ENCODE results near the gene RFTN2.
"Not testable (repeated sequence)": the region's sequence is repeated elsewhere in the genome, so short reads cannot be mapped to it uniquely, and the experiment has no call there.

Gene RFTN2, protein sequence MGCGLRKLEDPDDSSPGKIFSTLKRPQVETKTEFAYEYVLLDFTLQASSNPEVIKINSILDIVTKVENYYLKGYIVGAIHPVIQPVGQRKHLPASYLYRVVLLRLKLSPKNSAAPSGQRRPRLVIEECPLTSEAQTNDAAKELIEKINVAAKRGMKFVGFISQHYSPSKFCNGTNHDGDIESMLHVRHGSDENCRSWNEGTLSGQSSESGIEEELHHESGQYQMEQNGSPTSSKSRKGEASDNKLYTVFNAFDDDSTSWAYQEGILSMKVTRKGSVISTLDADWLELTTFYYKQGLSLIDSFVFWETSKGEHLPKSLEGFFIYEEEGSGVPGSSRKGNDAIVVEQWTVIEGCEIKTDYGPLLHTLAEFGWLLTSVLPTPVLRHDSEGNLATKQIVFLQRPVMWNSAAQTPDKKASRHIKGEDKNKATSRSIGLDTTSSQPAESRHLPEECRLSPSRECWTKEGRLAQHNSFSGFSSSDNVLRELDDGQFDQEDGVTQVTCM

DNA sequence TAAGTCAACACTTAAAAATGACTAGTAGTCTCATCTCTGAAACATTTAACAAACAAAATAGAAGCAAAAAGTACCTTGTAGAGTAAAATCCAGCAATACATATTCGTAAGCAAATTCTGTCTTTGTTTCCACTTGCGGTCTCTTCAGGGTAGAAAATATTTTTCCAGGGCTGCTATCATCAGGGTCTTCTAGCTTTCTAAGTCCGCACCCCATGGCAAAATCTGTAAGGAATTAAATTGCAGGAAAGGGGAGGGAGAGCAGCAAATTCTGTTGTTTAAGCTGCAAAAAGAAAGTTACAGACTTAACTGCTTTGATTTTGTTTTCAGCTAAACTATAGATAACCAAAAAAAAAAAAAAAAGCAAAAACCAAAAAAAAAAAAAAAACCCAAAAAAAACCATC is at the start of gene RFTN2:
Gene RFTN2 (minus strand): TSS at position 342 of the 400 bp plus-strand sequence. CDS start 129 bp downstream, at position 213.
- Histone ChIP-seq H3K36me3 (replicated peaks) (no peaks in the 10 kb centered on the region), H3K4me1 (no peaks in the 10 kb centered on the region), H3K9me3 (no peaks in the 10 kb centered on the region), H3K4me3 (no peak within 1 kb of the TSS), H3K27me3 (ENCODE audit: low read depth) (no peaks in the 10 kb centered on the region)
- in situ Hi-C loops (cut with MboI; ENCODE audit: low sequenced_read_pairs), result no loop called here
- no peak for DNase-seq (ENCODE audit: low spot score in 2 of 2)

DNA sequence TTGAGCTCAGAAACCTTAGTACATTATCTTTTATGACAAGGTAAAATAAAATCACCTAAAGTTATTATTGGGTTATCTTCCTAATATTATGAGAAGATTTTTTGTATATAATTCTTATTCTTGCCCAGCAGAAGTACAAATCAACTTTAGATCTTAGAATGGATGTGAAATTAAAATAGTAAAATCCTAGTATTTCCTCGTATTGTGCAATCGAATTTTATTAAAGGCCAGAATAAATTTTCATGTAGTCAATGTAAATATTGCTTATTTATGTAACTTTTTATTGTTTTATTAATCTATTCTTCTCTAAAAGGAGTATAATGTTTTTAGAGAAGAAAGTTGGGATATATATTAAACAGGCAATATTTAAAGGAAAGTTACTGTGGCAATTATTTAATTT is 42.5 kb upstream of the RFTN2 start:
- Histone ChIP-seq H3K9me3 (no peaks in the 10 kb centered on the region), H3K36me3 (replicated peaks) (no peaks in the 10 kb centered on the region), H3K4me1 (no peaks in the 10 kb centered on the region), H3K4me3 (no peak overlapping the region), H3K27me3 (ENCODE audit: low read depth) (no peaks in the 10 kb centered on the region)
- DNase-seq (ENCODE audit: low spot score in 2 of 2), result no peak
- in situ Hi-C loops (cut with MboI; ENCODE audit: low sequenced_read_pairs), result no loop called here

DNA sequence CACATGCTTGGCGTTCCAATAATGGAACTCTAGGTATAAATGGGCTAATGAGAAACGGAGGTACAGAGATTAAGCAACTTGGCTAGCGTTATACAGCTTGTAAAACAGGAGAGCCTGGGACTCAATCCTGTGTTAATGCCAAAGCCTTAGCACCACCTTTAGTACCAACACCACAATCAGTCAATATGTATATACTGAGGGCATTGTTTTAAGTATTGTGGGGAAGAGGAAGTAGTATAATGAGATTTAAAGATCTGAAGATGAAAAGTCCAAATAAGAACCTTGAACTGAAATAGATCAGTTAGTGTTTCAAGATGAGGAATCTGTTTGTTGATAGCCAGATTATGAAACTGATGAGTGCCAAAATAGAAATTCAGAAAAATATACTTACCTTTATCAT is 37.9 kb upstream of the RFTN2 start:
- H3K27me3 ChIP-seq (ENCODE audit: low read depth), result no peaks in the 10 kb centered on the region
- no peaks in the 10 kb centered on the region for H3K9me3 ChIP-seq
- in situ Hi-C loops (cut with MboI; ENCODE audit: low sequenced_read_pairs), result no loop called here
- no peak for DNase-seq (ENCODE audit: low spot score in 2 of 2)
- peaks cover 4% of the 10 kb centered on the region for H3K36me3 ChIP-seq (replicated peaks)
- H3K4me1 ChIP-seq, result peaks cover 4% of the 10 kb centered on the region
- H3K4me3 ChIP-seq, result no peak overlapping the region

DNA sequence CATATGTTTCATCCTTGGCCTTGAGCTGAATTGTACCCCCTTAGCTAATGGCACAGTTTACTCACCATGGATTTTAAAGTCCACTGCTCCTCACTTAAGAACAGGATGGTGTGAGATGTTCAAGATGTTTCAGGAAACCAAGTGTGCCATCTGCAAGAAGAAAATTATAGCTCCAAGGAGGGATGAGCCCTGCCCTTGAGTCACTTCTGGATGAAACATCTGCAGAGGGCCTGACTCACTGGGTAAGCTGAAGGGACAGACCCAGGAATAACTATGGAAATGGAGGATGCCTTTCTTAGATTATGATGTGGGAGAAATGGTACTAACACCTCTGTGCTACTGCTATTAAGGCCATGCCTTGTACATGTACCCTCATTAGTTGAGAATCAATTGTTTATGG is 36.2 kb upstream of the RFTN2 start:
- Histone ChIP-seq H3K9me3 (no peaks in the 10 kb centered on the region), H3K36me3 (replicated peaks) (peaks cover 6% of the 10 kb centered on the region), H3K27me3 (ENCODE audit: low read depth) (no peaks in the 10 kb centered on the region), H3K4me1 (peaks cover 5% of the 10 kb centered on the region), H3K4me3 (no peak overlapping the region)
- in situ Hi-C loops (cut with MboI; ENCODE audit: low sequenced_read_pairs), result no loop called here
- DNase-seq (ENCODE audit: low spot score in 2 of 2), result no peak

DNA sequence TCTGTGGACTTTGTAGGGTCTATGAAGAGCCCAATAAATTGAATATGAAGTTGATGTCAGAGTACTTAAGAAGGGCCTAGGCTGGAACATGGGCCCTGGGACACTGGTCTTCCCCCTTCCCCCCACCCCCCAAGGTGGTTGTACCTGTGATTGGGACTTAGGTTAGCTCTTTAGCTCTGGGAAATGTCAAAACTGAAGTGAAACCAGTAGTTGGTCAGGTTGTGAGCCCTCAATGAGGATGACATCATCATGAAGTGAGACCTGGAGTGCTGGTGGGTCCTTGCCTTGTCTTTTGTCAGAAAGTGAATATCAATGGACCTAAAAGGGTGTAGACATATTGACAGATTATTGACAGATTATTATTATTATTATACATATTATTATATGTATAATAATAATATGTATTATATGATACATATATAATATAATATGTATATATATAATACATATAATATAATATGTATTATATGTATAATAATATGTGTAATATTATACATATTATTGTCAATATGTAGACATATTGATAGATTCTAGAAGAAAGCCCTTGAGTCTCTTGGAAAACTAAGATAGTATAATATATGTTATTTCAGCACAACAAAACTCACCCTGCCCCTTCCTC is 35.1 kb upstream of the RFTN2 start:
- Histone ChIP-seq H3K9me3 (no peaks in the 10 kb centered on the region), H3K36me3 (replicated peaks) (peaks cover 6% of the 10 kb centered on the region), H3K4me3 (no peak overlapping the region), H3K27me3 (ENCODE audit: low read depth) (no peaks in the 10 kb centered on the region), H3K4me1 (peaks cover 5% of the 10 kb centered on the region)
- in situ Hi-C loops (cut with MboI; ENCODE audit: low sequenced_read_pairs), result no loop called here
- DNase-seq (ENCODE audit: low spot score in 2 of 2), result no peak

DNA sequence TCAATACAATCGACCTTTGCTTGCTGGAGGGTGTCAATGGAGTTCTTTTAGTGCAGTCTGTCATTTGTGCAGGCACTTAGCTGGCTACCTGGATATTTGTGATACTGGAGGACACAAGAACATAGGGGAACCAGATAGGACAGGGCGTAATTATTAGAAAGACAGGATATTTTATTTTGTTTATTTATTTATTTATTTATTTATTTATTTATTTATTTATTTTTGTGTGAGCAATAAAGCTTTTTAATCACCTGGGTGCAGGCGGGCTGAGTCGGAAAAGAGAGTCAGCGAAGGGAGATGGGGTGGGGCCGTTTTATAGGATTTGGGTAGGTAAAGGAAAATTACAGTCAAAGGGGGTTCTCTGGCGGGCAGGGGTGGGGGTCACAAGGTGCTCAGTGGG is 33.8 kb upstream of the RFTN2 start:
- not testable (repeated sequence) for H3K4me3 ChIP-seq; H3K27me3 ChIP-seq (ENCODE audit: low read depth); H3K9me3 ChIP-seq; DNase-seq (ENCODE audit: low spot score in 2 of 2); H3K36me3 ChIP-seq (replicated peaks); H3K4me1 ChIP-seq
- in situ Hi-C loops (cut with MboI; ENCODE audit: low sequenced_read_pairs), result loop anchor here (10.0 kb wide), 2 partner anchors 194 to 274 kb away; partner anchors contain the start of genes MOB4 and SF3B1

DNA sequence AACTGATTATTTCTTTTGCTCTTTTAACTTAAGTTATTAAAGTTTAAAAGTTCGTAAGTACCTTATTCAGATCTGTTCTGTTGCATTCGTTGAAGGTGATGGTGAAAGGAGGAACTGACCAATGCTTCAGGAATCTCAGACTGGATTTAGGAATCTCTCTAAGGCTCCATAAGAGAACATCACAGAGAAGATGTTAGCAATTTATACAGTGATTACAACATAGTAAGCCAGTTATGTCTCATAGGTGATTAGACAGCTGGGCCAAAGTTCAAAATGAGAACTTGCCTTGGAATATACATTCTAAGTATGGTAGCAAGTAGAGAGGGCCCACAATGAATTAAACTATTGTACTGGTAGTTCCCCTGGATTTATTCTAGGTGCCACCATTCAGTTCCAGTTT is 32.9 kb upstream of the RFTN2 start:
- Histone ChIP-seq H3K9me3 (no peaks in the 10 kb centered on the region), H3K4me1 (peaks cover 9% of the 10 kb centered on the region), H3K4me3 (peak overlapping the region; percentile 81), H3K36me3 (replicated peaks) (peaks cover 6% of the 10 kb centered on the region), H3K27me3 (ENCODE audit: low read depth) (no peaks in the 10 kb centered on the region)
- no peak for DNase-seq (ENCODE audit: low spot score in 2 of 2)
- in situ Hi-C loops (cut with MboI; ENCODE audit: low sequenced_read_pairs), result loop anchor here (10.0 kb wide), 2 partner anchors 194 to 274 kb away; partner anchors contain the start of genes MOB4 and SF3B1

DNA sequence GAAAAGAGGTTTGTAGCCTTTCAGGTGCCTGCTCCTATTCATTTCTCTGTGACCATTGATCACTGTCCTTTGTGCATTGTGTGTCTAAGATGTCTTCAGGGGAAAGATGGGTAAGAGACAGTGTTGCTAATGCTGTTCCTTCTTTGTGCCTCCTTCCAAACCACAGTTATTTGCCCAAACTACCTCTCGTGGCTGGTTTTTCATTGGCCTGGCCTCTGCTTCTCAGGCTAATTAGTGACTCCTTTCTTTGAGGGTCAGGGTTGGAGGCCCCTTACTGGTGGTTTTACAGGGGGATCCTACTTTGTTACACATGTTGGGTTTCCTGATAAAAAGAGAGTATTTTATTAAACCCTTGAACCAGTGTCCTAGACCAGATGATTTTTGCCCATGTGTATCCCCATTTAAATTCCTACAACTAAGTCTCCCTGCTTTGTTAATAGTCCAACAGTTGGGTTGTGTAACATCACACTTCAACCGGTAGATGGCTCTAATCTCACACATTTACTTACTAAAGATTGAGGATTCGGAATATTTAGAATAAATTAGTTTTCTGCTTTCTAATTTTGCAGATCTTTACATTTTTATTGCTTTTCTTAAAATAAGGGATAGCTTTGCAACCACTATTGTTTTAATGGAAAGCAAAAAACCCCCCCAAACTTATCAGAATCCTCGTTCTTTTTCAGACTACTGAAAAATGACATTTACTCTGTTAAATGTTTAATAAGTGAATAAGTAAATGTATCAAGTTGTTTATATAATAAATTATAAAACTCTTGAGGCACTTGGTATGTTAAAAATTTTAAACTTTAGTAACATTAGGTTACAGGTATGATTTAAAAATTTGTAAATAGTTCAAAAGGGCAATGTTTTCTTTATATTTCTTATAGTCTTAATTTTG is 32.2 kb upstream of the RFTN2 start:
- DNase-seq (ENCODE audit: low spot score in 2 of 2), result peak; percentile 26 to 68
- in situ Hi-C loops (cut with MboI; ENCODE audit: low sequenced_read_pairs), result loop anchor here (10.0 kb wide), 2 partner anchors 193 to 273 kb away; partner anchors contain the start of genes MOB4 and SF3B1
- H3K9me3 ChIP-seq, result no peaks in the 10 kb centered on the region
- peak overlapping the region; percentile 81 for H3K4me3 ChIP-seq
- H3K27me3 ChIP-seq (ENCODE audit: low read depth), result no peaks in the 10 kb centered on the region
- H3K36me3 ChIP-seq (replicated peaks), result peaks cover 6% of the 10 kb centered on the region
- peaks cover 9% of the 10 kb centered on the region for H3K4me1 ChIP-seq

DNA sequence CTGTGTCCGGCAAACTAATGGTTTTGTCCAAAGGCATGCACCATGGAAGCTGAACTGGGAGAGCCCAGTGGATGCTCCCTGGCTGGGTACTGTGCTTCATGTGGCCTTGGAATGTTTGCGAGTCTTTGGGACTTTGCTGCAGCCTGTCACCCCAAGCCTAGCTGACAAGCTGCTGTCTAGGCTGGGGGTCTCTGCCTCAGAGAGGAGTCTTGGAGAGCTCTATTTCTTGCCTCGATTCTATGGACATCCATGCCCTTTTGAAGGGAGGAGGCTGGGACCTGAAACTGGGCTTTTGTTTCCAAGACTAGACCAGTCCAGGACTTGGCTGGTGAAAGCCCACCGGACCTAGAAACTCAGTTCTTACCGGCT is 31.4 kb upstream of the RFTN2 start:
- H3K4me1 ChIP-seq, result peaks cover 9% of the 10 kb centered on the region
- H3K27me3 ChIP-seq (ENCODE audit: low read depth), result no peaks in the 10 kb centered on the region
- in situ Hi-C loops (cut with MboI; ENCODE audit: low sequenced_read_pairs), result loop anchor here (10.0 kb wide), 2 partner anchors 192 to 272 kb away; partner anchors contain the start of genes MOB4 and SF3B1
- peaks cover 6% of the 10 kb centered on the region for H3K36me3 ChIP-seq (replicated peaks)
- DNase-seq (ENCODE audit: low spot score in 2 of 2), result peak in 1 of 2 experiments; percentile 17
- H3K4me3 ChIP-seq, result peak overlapping the region; percentile 81
- H3K9me3 ChIP-seq, result no peaks in the 10 kb centered on the region

DNA sequence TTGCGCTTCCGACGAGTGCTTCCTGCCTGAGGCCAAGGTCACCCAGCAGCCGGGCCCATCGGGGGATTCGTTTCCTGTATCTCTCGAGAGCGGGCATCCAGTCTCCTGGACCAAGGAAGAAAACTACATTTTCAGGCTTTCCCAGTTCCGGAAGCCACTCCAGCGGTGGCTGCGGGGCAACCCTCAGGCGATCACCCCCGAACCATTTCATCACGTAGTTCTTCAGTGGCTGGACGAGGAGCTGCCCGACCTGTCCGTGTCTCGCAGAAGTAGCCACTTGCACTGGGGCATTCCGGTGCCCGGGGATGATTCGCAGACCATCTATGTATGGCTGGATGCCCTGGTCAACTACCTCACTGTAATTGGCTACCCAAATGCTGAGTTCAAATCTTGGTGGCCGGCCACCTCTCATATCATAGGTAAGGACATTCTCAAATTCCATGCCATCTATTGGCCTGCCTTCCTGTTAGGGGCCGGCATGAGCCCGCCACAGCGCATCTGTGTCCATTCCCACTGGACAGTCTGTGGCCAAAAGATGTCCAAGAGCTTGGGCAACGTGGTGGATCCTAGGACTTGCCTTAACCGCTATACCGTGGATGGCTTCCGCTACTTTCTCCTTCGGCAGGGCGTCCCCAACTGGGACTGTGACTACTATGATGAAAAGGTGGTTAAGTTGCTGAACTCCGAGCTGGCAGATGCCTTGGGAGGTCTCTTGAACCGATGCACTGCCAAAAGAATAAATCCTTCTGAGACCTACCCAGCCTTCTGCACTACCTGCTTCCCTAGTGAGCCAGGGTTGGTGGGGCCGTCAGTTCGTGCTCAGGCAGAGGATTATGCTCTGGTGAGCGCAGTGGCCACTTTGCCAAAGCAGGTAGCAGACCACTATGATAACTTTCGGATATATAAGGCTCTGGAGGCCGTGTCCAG is 30.8 kb upstream of the RFTN2 start:
- in situ Hi-C loops (cut with MboI; ENCODE audit: low sequenced_read_pairs), result loop anchor here (10.0 kb wide), 2 partner anchors 191 to 271 kb away; partner anchors contain the start of genes MOB4 and SF3B1

DNA sequence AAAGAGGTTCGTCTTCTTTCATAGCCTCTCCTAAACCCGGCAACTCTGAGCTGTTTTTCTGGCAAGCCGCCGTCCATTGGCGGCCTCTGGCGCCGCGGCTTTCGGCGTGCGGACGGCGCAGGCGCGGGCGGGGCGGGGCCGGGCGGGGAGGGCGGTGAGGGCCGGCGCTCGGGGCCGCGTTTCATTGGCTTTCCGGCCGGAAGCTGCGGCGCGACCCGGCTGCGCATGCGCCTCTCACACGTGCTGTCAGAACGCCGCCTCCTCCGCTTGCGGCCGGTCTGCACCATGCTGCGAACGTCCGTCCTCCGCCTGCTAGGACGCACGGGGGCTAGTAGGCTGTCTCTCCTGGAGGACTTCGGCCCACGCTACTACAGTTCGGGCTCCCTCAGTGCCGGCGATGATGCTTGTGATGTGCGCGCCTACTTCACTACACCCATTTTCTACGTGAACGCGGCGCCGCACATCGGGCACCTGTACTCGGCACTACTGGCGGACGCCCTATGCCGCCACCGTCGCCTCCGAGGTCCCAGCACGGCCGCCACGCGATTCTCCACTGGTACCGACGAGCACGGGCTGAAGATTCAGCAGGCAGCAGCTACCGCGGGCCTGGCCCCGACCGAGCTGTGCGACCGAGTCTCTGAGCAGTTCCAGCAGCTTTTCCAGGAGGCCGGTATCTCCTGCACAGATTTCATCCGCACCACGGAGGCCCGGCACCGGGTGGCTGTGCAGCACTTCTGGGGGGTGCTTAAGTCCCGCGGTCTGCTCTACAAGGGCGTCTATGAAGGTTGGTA is 29.9 kb upstream of the RFTN2 start, which contains the start of gene MARS2:
Gene MARS2 (plus strand): TSS at position 249 of the 791 bp plus-strand sequence. CDS start 37 bp downstream, at position 286.
- peaks cover 6% of the 10 kb centered on the region for H3K36me3 ChIP-seq (replicated peaks)
- in situ Hi-C loops (cut with MboI; ENCODE audit: low sequenced_read_pairs), result loop anchor here (10.0 kb wide), 2 partner anchors 191 to 271 kb away; partner anchors contain the start of genes MOB4 and SF3B1
- H3K4me1 ChIP-seq, result peaks cover 9% of the 10 kb centered on the region
- no peaks in the 10 kb centered on the region for H3K9me3 ChIP-seq
- peak within 1 kb of the TSS; percentile 81 for H3K4me3 ChIP-seq
- peak; percentile 91 to 93 for DNase-seq (ENCODE audit: low spot score in 2 of 2)
- H3K27me3 ChIP-seq (ENCODE audit: low read depth), result no peaks in the 10 kb centered on the region

More for the DNA sequence above, 30.8 kb upstream of the RFTN2 start:
- peak overlapping the region; percentile 81 for H3K4me3 ChIP-seq
- no peaks in the 10 kb centered on the region for H3K27me3 ChIP-seq (ENCODE audit: low read depth)
- H3K36me3 ChIP-seq (replicated peaks), result peaks cover 6% of the 10 kb centered on the region
- H3K4me1 ChIP-seq, result peaks cover 9% of the 10 kb centered on the region
- peak in 1 of 2 experiments; percentile 42 for DNase-seq (ENCODE audit: low spot score in 2 of 2)
- no peaks in the 10 kb centered on the region for H3K9me3 ChIP-seq

Data from HAP-1 (cell line).